Neural cell (in vitro differentiated cells): ENCODE results near the gene TMEM202. TPM values are rescaled to one million over a fixed set of nuclear protein-coding genes. Genes with fewer than 3 reads are reported as not detected.

ENCODE experiments used
- H2AFZ ChIP-seq: fragments of 200-600, 300-800 bp; sonication (generic), shearing (Covaris generic); 2 replicates; pipeline ENCODE4 v1.6.0; 2014; ENCODE audit warnings: low read depth, mild to moderate bottlenecking, antibody characterized with exemption, low read length, moderate library complexity
- H3F3A ChIP-seq: fragments of 200-600 bp; shearing (Covaris generic); 2 replicates; pipeline ENCODE4 v1.6.1; 2016; ENCODE audit warnings: mild to moderate bottlenecking, moderate library complexity, mixed read lengths, antibody characterized with exemption, low read length; ENCODE audit not compliant: insufficient read depth, poor library complexity, severe bottlenecking
- H3K27ac ChIP-seq: fragments of 200-600, 300-800 bp; sonication (generic), shearing (Covaris generic); 2 replicates; pipeline ENCODE4 v1.5.1; 2014; ENCODE audit warnings: mild to moderate bottlenecking, low read length, moderate library complexity
- H3K27me3 ChIP-seq: fragments of 300-800, 200-600 bp; sonication (generic), shearing (Covaris generic); 2 replicates; pipeline ENCODE4 v1.6.0; 2014; ENCODE audit warnings: mild to moderate bottlenecking, low read depth, low read length, moderate library complexity; ENCODE audit not compliant: insufficient read depth
- H3K36me3 ChIP-seq: fragments of 300-800, 200-600 bp; sonication (generic), shearing (Covaris generic); 2 replicates; pipeline ENCODE4 v1.5.1; 2014; ENCODE audit warnings: mild to moderate bottlenecking, antibody characterized with exemption, low read length, moderate library complexity; ENCODE audit not compliant: insufficient read depth
- H3K4me2 ChIP-seq: fragments of 300-800, 200-600 bp; sonication (generic), shearing (Covaris generic); 2 replicates; pipeline ENCODE4 v1.6.0; 2014; ENCODE audit warnings: mild to moderate bottlenecking, low read length
- H3K4me3 ChIP-seq: fragments of 300-800, 200-600 bp; sonication (generic), shearing (Covaris generic); 2 replicates; pipeline ENCODE4 v1.5.1; 2014; ENCODE audit warnings: mild to moderate bottlenecking, low read length, moderate library complexity
- H3K79me2 ChIP-seq: fragments of 200-600 bp; shearing (Covaris generic); replicated peaks from 2 replicates; pipeline ENCODE4 v1.6.0; 2014; ENCODE audit warnings: mild to moderate bottlenecking, low read length, moderate library complexity; ENCODE audit not compliant: insufficient read depth
- H3K9ac ChIP-seq: fragments of 300-800, 200-600 bp; sonication (generic), shearing (Covaris generic); 2 replicates; pipeline ENCODE4 v1.6.1; 2016; ENCODE audit warnings: mild to moderate bottlenecking, low read length, mixed read lengths
- H3K9me2 ChIP-seq: fragments of 200-600 bp; shearing (Covaris generic); 2 replicates; pipeline ENCODE4 v1.6.1; 2016; ENCODE audit warnings: mild to moderate bottlenecking, low read length, mixed read lengths; ENCODE audit not compliant: insufficient read depth
- H3K9me3 ChIP-seq: fragments of 200-600, 300-800 bp; sonication (generic), shearing (Covaris generic); 2 replicates; pipeline ENCODE4 v1.6.1; 2016; ENCODE audit warnings: mild to moderate bottlenecking, mixed run types, low read length, moderate library complexity, mixed read lengths
- H4K20me1 ChIP-seq: fragments of 200-600 bp; shearing (Covaris generic); 2 replicates; pipeline ENCODE4 v1.6.1; 2016; ENCODE audit warnings: mild to moderate bottlenecking, mixed run types; ENCODE audit not compliant: insufficient read depth
- CTCF ChIP-seq: fragments of 450-650 bp; IDR thresholded peaks from 2 replicates; pipeline ENCODE4 v1.5.1; 2014; ENCODE audit warnings: antibody characterized with exemption, mild to moderate bottlenecking, moderate library complexity; ENCODE audit not compliant: poor library complexity, severe bottlenecking
- EP300 ChIP-seq: fragments of 450-650 bp; conservative IDR thresholded peaks from 2 replicates; pipeline ENCODE4 v1.6.1; 2014; ENCODE audit warnings: antibody characterized with exemption, mild to moderate bottlenecking, moderate library complexity; ENCODE audit not compliant: poor library complexity, severe bottlenecking
- EZH2 ChIP-seq: fragments of 200-600, 300-800 bp; shearing (Covaris generic), sonication (generic); IDR thresholded peaks from 2 replicates; pipeline ENCODE4 v1.6.1; 2014; ENCODE audit warnings: antibody characterized with exemption, low read length, borderline replicate concordance, mild to moderate bottlenecking; ENCODE audit not compliant: insufficient read depth, poor library complexity, severe bottlenecking
- MXI1 ChIP-seq: fragments of 450-650 bp; conservative IDR thresholded peaks from 2 replicates; pipeline ENCODE4 v1.6.1; 2014; ENCODE audit warnings: antibody characterized with exemption, mild to moderate bottlenecking; ENCODE audit not compliant: poor library complexity, severe bottlenecking
- POLR2AphosphoS5 ChIP-seq: IDR thresholded peaks from 2 replicates; pipeline ENCODE4 v1.6.1; 2012
- RAD21 ChIP-seq: fragments of 450-650 bp; conservative IDR thresholded peaks from 2 replicates; pipeline ENCODE4 v1.6.1; 2014; ENCODE audit warnings: antibody characterized with exemption, mild to moderate bottlenecking, moderate library complexity
- SMC3 ChIP-seq: fragments of 450-650 bp; conservative IDR thresholded peaks from 2 replicates; pipeline ENCODE4 v1.6.1; 2014; ENCODE audit warnings: antibody characterized with exemption, mild to moderate bottlenecking, moderate library complexity; ENCODE audit not compliant: poor library complexity
- TAF1 ChIP-seq: IDR thresholded peaks from 2 replicates; pipeline ENCODE4 v1.6.1; 2012; ENCODE audit warnings: low read depth
- polyA plus RNA-seq: library from polyadenylated mRNA; depleted of rRNA; stranded (reverse); fragments of >200 nt; gene quantifications from 2 replicates; pipeline ENCODE4 v1.2.3, GENCODE V29; 2014
- TF ChIP-seq, protein P1 (sequence below): IDR thresholded peaks from 2 replicates; pipeline ENCODE4 v1.6.1; 2012; ENCODE audit warnings: borderline replicate concordance

TMEM202 gene
- polyA plus RNA-seq, 1 donor from 2014 or later: not detected

- H3K27ac ChIP-seq: no peak overlapping the region
- no peaks in the 10 kb centered on the region for H3K9me3 ChIP-seq
- H4K20me1 ChIP-seq: no peaks in the 10 kb centered on the region
- TF ChIP-seq SMC3 (no peak), TAF1 (no peak), RAD21 (no peak), POLR2AphosphoS5 (no peak), EZH2 (no peak), CTCF (no peak), MXI1 (no peak), EP300 (no peak)
- TF ChIP-seq, protein P1, sequence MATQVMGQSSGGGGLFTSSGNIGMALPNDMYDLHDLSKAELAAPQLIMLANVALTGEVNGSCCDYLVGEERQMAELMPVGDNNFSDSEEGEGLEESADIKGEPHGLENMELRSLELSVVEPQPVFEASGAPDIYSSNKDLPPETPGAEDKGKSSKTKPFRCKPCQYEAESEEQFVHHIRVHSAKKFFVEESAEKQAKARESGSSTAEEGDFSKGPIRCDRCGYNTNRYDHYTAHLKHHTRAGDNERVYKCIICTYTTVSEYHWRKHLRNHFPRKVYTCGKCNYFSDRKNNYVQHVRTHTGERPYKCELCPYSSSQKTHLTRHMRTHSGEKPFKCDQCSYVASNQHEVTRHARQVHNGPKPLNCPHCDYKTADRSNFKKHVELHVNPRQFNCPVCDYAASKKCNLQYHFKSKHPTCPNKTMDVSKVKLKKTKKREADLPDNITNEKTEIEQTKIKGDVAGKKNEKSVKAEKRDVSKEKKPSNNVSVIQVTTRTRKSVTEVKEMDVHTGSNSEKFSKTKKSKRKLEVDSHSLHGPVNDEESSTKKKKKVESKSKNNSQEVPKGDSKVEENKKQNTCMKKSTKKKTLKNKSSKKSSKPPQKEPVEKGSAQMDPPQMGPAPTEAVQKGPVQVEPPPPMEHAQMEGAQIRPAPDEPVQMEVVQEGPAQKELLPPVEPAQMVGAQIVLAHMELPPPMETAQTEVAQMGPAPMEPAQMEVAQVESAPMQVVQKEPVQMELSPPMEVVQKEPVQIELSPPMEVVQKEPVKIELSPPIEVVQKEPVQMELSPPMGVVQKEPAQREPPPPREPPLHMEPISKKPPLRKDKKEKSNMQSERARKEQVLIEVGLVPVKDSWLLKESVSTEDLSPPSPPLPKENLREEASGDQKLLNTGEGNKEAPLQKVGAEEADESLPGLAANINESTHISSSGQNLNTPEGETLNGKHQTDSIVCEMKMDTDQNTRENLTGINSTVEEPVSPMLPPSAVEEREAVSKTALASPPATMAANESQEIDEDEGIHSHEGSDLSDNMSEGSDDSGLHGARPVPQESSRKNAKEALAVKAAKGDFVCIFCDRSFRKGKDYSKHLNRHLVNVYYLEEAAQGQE: no peak
- no peak overlapping the region for H3K4me3 ChIP-seq
- H3K4me2 ChIP-seq: no peak overlapping the region
- H3F3A ChIP-seq: no peaks in the 10 kb centered on the region
- H3K9me2 ChIP-seq: no peaks in the 10 kb centered on the region
- H3K27me3 ChIP-seq: no peaks in the 10 kb centered on the region
- no peak overlapping the region for H3K9ac ChIP-seq
- H3K79me2 ChIP-seq: no peaks in the 10 kb centered on the region
- no peak overlapping the region for H2AFZ ChIP-seq
- no peaks in the 10 kb centered on the region for H3K36me3 ChIP-seq
Measured at GRCh38 chr15:72456684-72457083, 58.6 kb downstream of the TMEM202 start.

Other genes starting within 250 kb of the TMEM202 start
- gene GRAMD2A, start 200.5 kb upstream of the TMEM202 start, polyA plus RNA-seq: 1.9 and 3.2 TPM in 2 replicates
- 361 and 383 TPM in 2 replicates for gene PKM, start 167.1 kb upstream of the TMEM202 start, polyA plus RNA-seq
- 200 and 218 TPM in 2 replicates for gene PARP6, start 125.8 kb upstream of the TMEM202 start, polyA plus RNA-seq
- gene CELF6, start 78.1 kb upstream of the TMEM202 start, polyA plus RNA-seq: 68.6 and 90.1 TPM in 2 replicates
- gene HEXA, start 22.3 kb upstream of the TMEM202 start, polyA plus RNA-seq: 105 TPM in 2 replicates
- 72.1 and 76.7 TPM in 2 replicates for gene ARIH1, start 76.0 kb downstream of the TMEM202 start, polyA plus RNA-seq